ENCODE results near the gene OSBPL7. TPM values are rescaled to one million over a fixed set of nuclear protein-coding genes. Genes with fewer than 3 reads are reported as not detected.

OSBPL7 gene
- total RNA-seq, 1 donor from 2014 or later = 5.1 TPM

DNA sequence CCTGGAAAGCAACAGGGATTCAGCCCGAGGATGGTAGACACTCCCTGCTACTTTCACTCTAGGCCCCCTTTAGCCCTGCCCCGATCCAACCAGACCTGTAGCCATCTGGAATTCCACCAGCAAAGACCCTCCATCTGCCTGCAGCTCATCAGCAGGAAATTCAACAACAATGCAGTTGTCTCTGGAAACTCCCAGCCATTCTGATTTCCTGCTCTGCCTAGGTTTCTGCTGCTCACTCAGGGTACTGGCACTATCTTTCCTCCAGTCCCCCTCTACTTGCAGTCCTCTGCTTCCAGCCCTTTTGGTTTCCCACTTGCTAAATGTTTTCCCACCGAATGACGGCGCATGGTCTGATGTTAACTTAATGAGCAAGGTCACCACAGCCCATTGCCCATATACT, 32.0 kb upstream of the OSBPL7 start:
- Mint-ChIP-seq H3K9me3 (peaks cover 2% of the 10 kb centered on the region), H3K36me3 (peaks cover 2% of the 10 kb centered on the region), H3K4me3 (no peak overlapping the region), H3K27me3 (ENCODE audit: insufficient read depth, low read depth) (peaks cover 71% of the 10 kb centered on the region), H3K27ac (no peak overlapping the region), H3K4me1 (peaks cover 17% of the 10 kb centered on the region)
- H3K27ac ChIP-seq = no peak overlapping the region
- no peak for TF ChIP-seq EZH2phosphoT487 (IDR thresholded peaks at IDR 0.05)
- TF ChIP-seq, protein P1, sequence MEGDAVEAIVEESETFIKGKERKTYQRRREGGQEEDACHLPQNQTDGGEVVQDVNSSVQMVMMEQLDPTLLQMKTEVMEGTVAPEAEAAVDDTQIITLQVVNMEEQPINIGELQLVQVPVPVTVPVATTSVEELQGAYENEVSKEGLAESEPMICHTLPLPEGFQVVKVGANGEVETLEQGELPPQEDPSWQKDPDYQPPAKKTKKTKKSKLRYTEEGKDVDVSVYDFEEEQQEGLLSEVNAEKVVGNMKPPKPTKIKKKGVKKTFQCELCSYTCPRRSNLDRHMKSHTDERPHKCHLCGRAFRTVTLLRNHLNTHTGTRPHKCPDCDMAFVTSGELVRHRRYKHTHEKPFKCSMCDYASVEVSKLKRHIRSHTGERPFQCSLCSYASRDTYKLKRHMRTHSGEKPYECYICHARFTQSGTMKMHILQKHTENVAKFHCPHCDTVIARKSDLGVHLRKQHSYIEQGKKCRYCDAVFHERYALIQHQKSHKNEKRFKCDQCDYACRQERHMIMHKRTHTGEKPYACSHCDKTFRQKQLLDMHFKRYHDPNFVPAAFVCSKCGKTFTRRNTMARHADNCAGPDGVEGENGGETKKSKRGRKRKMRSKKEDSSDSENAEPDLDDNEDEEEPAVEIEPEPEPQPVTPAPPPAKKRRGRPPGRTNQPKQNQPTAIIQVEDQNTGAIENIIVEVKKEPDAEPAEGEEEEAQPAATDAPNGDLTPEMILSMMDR (IDR thresholded peaks at IDR 0.05) = no peak
- TF ChIP-seq EZH2 (IDR thresholded peaks at IDR 0.05) = no peak
- peaks cover 35% of the 10 kb centered on the region for H4K20me1 ChIP-seq (ENCODE audit: low read depth)
- H3K36me3 ChIP-seq = no peaks in the 10 kb centered on the region
- DNase-seq (ENCODE audit: low spot score) = no peak
- H3F3A ChIP-seq (ENCODE audit: low read depth) = peaks cover 15% of the 10 kb centered on the region
- H3K4me3 ChIP-seq = no peak overlapping the region
- H3K9ac ChIP-seq = no peak overlapping the region
- peaks cover 19% of the 10 kb centered on the region for H3K4me1 ChIP-seq
- no peaks in the 10 kb centered on the region for H3K79me2 ChIP-seq (ENCODE audit: low read depth)
- no peak overlapping the region for H3K4me2 ChIP-seq
- H3K9me3 ChIP-seq (ENCODE audit: low read depth) = no peaks in the 10 kb centered on the region
- H3K27me3 ChIP-seq = peaks cover 95% of the 10 kb centered on the region
- no peak overlapping the region for H2AFZ ChIP-seq (replicated peaks)

DNA sequence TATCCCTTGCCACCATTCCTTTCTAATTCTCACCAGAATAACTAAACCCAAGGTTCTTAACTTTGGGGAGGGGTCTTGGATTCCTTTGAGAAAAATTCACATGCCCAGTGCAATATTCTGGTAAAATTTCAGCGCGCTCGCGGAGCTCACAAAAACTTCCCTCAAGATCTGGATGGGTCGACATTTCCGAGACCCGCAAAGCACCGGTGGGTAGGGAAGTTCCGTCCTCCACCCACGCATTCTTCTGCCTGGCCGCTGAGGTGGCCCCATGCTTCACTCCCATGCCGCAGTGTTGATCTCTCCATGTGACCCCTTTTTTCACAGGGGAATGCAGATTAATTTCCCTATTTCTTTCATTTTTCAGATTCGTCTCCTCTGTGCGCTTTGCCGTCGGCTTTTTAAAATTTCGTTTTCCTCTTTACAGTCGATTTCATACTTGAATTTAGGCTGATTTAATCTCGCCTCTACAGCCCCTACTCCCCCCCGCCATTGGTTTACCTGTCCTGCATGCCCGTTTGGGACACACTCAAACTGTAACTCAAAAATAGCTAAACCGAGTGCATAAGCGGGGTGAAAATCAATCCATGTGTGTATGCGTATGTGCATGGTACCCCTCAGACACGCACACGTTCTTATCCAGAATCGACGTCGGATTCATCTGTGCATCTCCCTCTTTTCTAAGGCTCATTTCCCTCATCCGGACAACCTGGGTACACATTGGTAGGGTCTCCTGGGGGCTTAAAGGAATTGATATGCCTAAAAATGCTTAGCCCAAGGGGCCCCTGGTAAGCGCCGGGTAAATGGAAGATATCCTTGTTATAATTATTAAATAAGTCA, 30.7 kb upstream of the OSBPL7 start:
- H4K20me1 ChIP-seq (ENCODE audit: low read depth) = peaks cover 36% of the 10 kb centered on the region
- H2AFZ ChIP-seq (replicated peaks) = no peak overlapping the region
- peak overlapping the region; percentile 46 for H3K4me3 ChIP-seq
- no peaks in the 10 kb centered on the region for H3K36me3 ChIP-seq
- no peaks in the 10 kb centered on the region for H3K79me2 ChIP-seq (ENCODE audit: low read depth)
- no peak overlapping the region for H3K9ac ChIP-seq
- H3K27me3 ChIP-seq = peaks cover 100% of the 10 kb centered on the region
- peaks cover 2% of the 10 kb centered on the region for H3K36me3 Mint-ChIP-seq
- peak; percentile 78 for TF ChIP-seq EZH2phosphoT487 (IDR thresholded peaks at IDR 0.05)
- TF ChIP-seq, protein P1 (IDR thresholded peaks at IDR 0.05) = no peak
- TF ChIP-seq EZH2 (IDR thresholded peaks at IDR 0.05) = peak; percentile 91
- H3K9me3 Mint-ChIP-seq = peaks cover 2% of the 10 kb centered on the region
- no peak overlapping the region for H3K27ac Mint-ChIP-seq
- peak overlapping the region; percentile 83 for H3K4me2 ChIP-seq
- peaks cover 14% of the 10 kb centered on the region for H3K4me1 ChIP-seq
- H3K4me3 Mint-ChIP-seq = peak overlapping the region; percentile 40
- H3F3A ChIP-seq (ENCODE audit: low read depth) = peaks cover 15% of the 10 kb centered on the region
- no peaks in the 10 kb centered on the region for H3K9me3 ChIP-seq (ENCODE audit: low read depth)
- no peak overlapping the region for H3K27ac ChIP-seq
- peaks cover 17% of the 10 kb centered on the region for H3K4me1 Mint-ChIP-seq
- no peak for DNase-seq (ENCODE audit: low spot score)
- peaks cover 67% of the 10 kb centered on the region for H3K27me3 Mint-ChIP-seq (ENCODE audit: insufficient read depth, low read depth)

DNA sequence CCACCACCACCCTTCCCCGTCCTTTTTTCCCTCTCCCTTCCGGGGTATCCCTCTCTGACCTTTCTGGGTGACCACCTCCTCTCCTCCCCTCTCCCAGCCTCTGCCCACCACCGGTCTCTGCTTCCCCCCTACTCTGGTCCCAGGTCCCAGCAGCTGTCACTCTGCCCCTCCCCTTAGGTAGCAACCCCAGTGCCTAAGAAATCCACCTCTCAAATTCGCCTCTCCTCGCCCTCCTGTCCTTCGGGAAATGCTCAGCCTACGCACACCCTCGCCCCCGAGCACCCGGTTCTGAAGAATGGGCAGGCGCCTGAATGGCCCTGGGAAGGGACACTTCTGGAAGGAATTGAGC, 30.1 kb upstream of the OSBPL7 start:
- Histone ChIP-seq H3K27ac (no peak overlapping the region), H3K4me2 (peak overlapping the region; percentile 83), H3K4me3 (peak overlapping the region; percentile 46), H3K36me3 (no peaks in the 10 kb centered on the region), H3K4me1 (peaks cover 19% of the 10 kb centered on the region), H2AFZ (replicated peaks) (no peak overlapping the region), H4K20me1 (ENCODE audit: low read depth) (peaks cover 36% of the 10 kb centered on the region), H3F3A (ENCODE audit: low read depth) (peaks cover 15% of the 10 kb centered on the region), H3K79me2 (ENCODE audit: low read depth) (no peaks in the 10 kb centered on the region), H3K9ac (no peak overlapping the region), H3K27me3 (peaks cover 100% of the 10 kb centered on the region), H3K9me3 (ENCODE audit: low read depth) (no peaks in the 10 kb centered on the region)
- TF ChIP-seq EZH2phosphoT487 (IDR thresholded peaks at IDR 0.05) = no peak
- no peak for TF ChIP-seq EZH2 (IDR thresholded peaks at IDR 0.05)
- TF ChIP-seq, protein P1 (IDR thresholded peaks at IDR 0.05) = no peak
- peaks cover 2% of the 10 kb centered on the region for H3K36me3 Mint-ChIP-seq
- peaks cover 17% of the 10 kb centered on the region for H3K4me1 Mint-ChIP-seq
- peak; percentile 54 for DNase-seq (ENCODE audit: low spot score)
- peak overlapping the region; percentile 33 for H3K4me3 Mint-ChIP-seq
- no peak overlapping the region for H3K27ac Mint-ChIP-seq
- H3K9me3 Mint-ChIP-seq = peaks cover 2% of the 10 kb centered on the region
- peaks cover 72% of the 10 kb centered on the region for H3K27me3 Mint-ChIP-seq (ENCODE audit: insufficient read depth, low read depth)

Measured in neural progenitor cell (in vitro differentiated cells).